Activated CD4-positive, alpha-beta T cell treated with anti-CD3 and anti-CD28 coated beads, Interleukin-2, amount 50 U/mL, for 4 hours (primary cell): ENCODE data around the gene PDS5A.
"Not testable (repeated sequence)": the region's sequence is repeated elsewhere in the genome, so short reads cannot be mapped to it uniquely, and the experiment has no call there.

Source experiments
- DNase-seq, 2 experiments: peaks; one replicate each; pipeline ENCODE4 v3.0.0-alpha.2; 2020

The PDS5A gene

GRCh38 chr4:39823191-39823590 lies 154.5 kb downstream of the PDS5A start:
- no peak for DNase-seq

- no peak for DNase-seq
These were observed 155.0 kb downstream of the PDS5A start for GRCh38 chr4:39822662-39823061.

GRCh38 chr4:39821951-39822350 lies 155.8 kb downstream of the PDS5A start:
- DNase-seq, result no peak

- no peak for DNase-seq
These were observed 157.5 kb downstream of the PDS5A start for GRCh38 chr4:39820186-39820585.

GRCh38 chr4:39818646-39819045 lies 159.1 kb downstream of the PDS5A start:
- DNase-seq, result no peak

- DNase-seq, result no peak
These were observed 163.1 kb downstream of the PDS5A start for GRCh38 chr4:39814403-39815185.

- DNase-seq, result not testable (repeated sequence)
These were observed 163.9 kb downstream of the PDS5A start for GRCh38 chr4:39813761-39814160.

GRCh38 chr4:39813033-39813432 lies 164.7 kb downstream of the PDS5A start:
- not testable (repeated sequence) for DNase-seq

GRCh38 chr4:39812500-39812899 lies 165.2 kb downstream of the PDS5A start:
- no peak for DNase-seq

- no peak for DNase-seq
These were observed 169.4 kb downstream of the PDS5A start for GRCh38 chr4:39808231-39808749.

GRCh38 chr4:39802005-39802404 lies 175.7 kb downstream of the PDS5A start:
- no peak for DNase-seq

- DNase-seq, result not testable (repeated sequence)
These were observed 184.7 kb downstream of the PDS5A start for GRCh38 chr4:39792976-39793375.

- DNase-seq, result no peak
These were observed 185.2 kb downstream of the PDS5A start for GRCh38 chr4:39792529-39792928.

GRCh38 chr4:39792128-39792527 lies 185.6 kb downstream of the PDS5A start:
- no peak for DNase-seq

GRCh38 chr4:39786838-39787237 lies 190.9 kb downstream of the PDS5A start:
- no peak for DNase-seq

GRCh38 chr4:39785083-39785482 lies 192.6 kb downstream of the PDS5A start:
- DNase-seq, result no peak

GRCh38 chr4:39781988-39782387 lies 195.7 kb downstream of the PDS5A start:
- DNase-seq, result not testable (repeated sequence)
